ENCODE data around the gene CHD8. TPM values are rescaled to one million over a fixed set of nuclear protein-coding genes. Genes with fewer than 3 reads are reported as not detected.

Gene CHD8
- total and polyA plus RNA-seq, 10 of the 15 experiments (the other 5 are each of a cell fraction or from before 2014, with no cell fraction given), result 20.2 to 79.5 (median 35.5) TPM

- under 1% methylated on average over 54 of the region's 54 CpGs for WGBS (ENCODE audit: insufficient coverage, insufficient replicate concordance, low lambda C conversion rate, missing lambda C conversion rate)
- intact Hi-C loops (cut with micrococcal nuclease; ENCODE audit: unreplicated experiment), result loop anchor here (2.0 to 10.0 kb wide), 2 partner anchors 73 to 119 kb away; partner anchors contain the start of genes CHD8 and HNRNPC
- in situ Hi-C loops (cut with MboI), result no loop called here
- ChIA-PET SMC1A (ENCODE audit: uncharacterized antibody, unreplicated experiment) (interaction anchor here (1.0 to 1.5 kb wide), 4 partner anchors 53 to 116 kb away, joined by 3 to 5 read pairs (median 4); no protein-coding TSS in a partner anchor), RAD21 (ENCODE audit: unreplicated experiment) (interaction anchor here (0.6 to 1.3 kb wide), 4 partner anchors 53 to 169 kb away, joined by 3 to 8 read pairs (median 4); partner anchors contain the start of gene CHD8), CTCF (interaction anchor here (0.6 to 1.7 kb wide), 4 partner anchors 11 to 169 kb away, joined by 3 to 6 read pairs (median 4); partner anchors contain the start of gene CHD8), POLR2A (interaction anchor here (0.9 to 1.0 kb wide), 2 partner anchors 31 to 53 kb away, joined by 3 to 4 read pairs; no protein-coding TSS in a partner anchor)
- peak; percentile 91 for ATAC-seq
- Histone ChIP-seq H3K4me2 (ENCODE audit: control insufficient read depth, insufficient read depth) (peak within 1 kb of the TSS; percentile 81), H2AFZ (ENCODE audit: control insufficient read depth, low read depth, low read length) (peak within 1 kb of the TSS; percentile 94), H3K79me2 (ENCODE audit: control insufficient read depth, insufficient read depth, low read length) (peaks cover 49% of the 10 kb centered on the region), H3K4me3 (peak within 1 kb of the TSS; percentile 95), H3K4me1 (ENCODE audit: control insufficient read depth, insufficient read depth, low read length) (peaks cover 9% of the 10 kb centered on the region), H4K20me1 (ENCODE audit: control insufficient read depth, insufficient read depth) (no peaks in the 10 kb centered on the region), H3K36me3 (ENCODE audit: control insufficient read depth in 2 of 2, insufficient read depth in 2 of 2, low read length in 1 of 2) (peaks cover 2 to 14% of the 10 kb centered on the region in 2 experiments; a peak in 3 of 4 replicates), H3K9me3 (replicated peaks; ENCODE audit: control insufficient read depth, insufficient read depth, low read length) (no peaks in the 10 kb centered on the region; the same call in 2 of the 3 replicates), H3K9ac (ENCODE audit: control insufficient read depth, insufficient read depth, low read length) (peak within 1 kb of the TSS; percentile 99), H3K27ac (ENCODE audit: control insufficient read depth, insufficient read depth) (peak within 1 kb of the TSS; percentile 94), H3K27me3 (replicated peaks in 1 of 2; ENCODE audit: control insufficient read depth in 2 of 2, insufficient read depth in 2 of 2, low read length in 1 of 2) (no peaks in the 10 kb centered on the region)
- peak; percentile 92 for FAIRE-seq
- no TSS peak for BruUV-seq (replicated peaks)
- DNase-seq (ENCODE audit: low read depth, low spot score), result peak; percentile 71
- 0 out of 2 replicates have a peak, but pooled peaks have one; percentile 73 for TF ChIP-seq ZNF687 (IDR thresholded peaks at IDR 0.05)
- peak; percentile 62 for TF ChIP-seq SREBF1 (IDR thresholded peaks at IDR 0.05; ENCODE audit: low read length)
- TF ChIP-seq ZNF622 (IDR thresholded peaks at IDR 0.05), result no peak
- TF ChIP-seq EGR1 (IDR thresholded peaks at IDR 0.05; ENCODE audit: borderline replicate concordance in 1 of 2, low read depth in 2 of 2, low read length in 2 of 2), result peak in 1 of 2 experiments; percentile 46; a peak in 1 of 3 replicates
- no peak for TF ChIP-seq NFYB (IDR thresholded peaks at IDR 0.05; ENCODE audit: insufficient read depth, low read depth, low read length)
- no peak; the same call in none of the 2 replicates for TF ChIP-seq YY1 (IDR thresholded peaks at IDR 0.05; ENCODE audit: low read depth, low read length)
- no peak for TF ChIP-seq CTCF (IDR thresholded peaks at IDR 0.05 in 2 of 3, conservative IDR thresholded peaks at IDR 0.05 in 1 of 3; ENCODE audit: control insufficient read depth in 2 of 3, extremely low read depth in 1 of 3, insufficient read depth in 1 of 3, low read depth in 3 of 3, low read length in 3 of 3)
- TF ChIP-seq YBX1 (IDR thresholded peaks at IDR 0.05), result no peak
- no peak for TF ChIP-seq RAD21 (IDR thresholded peaks at IDR 0.05; ENCODE audit: insufficient read depth, low read depth, low read length)
- TF ChIP-seq RCOR1 (conservative IDR thresholded peaks at IDR 0.05; ENCODE audit: low read depth, low read length), result no peak
- TF ChIP-seq POLR2AphosphoS2 (IDR thresholded peaks at IDR 0.05; ENCODE audit: low read depth, low read length), result peak; percentile 39; the same call in 1 of the 2 replicates
- peak; percentile 66 for TF ChIP-seq RELB (IDR thresholded peaks at IDR 0.05; ENCODE audit: low read depth)
- TF ChIP-seq ZNF274 (IDR thresholded peaks at IDR 0.05; ENCODE audit: insufficient read depth, insufficient read length), result no peak
- peak; percentile 58 for TF ChIP-seq ATF7 (IDR thresholded peaks at IDR 0.05; ENCODE audit: low read depth)
- peak; percentile 64 for TF ChIP-seq SREBF2 (IDR thresholded peaks at IDR 0.05; ENCODE audit: low read length)
These were observed 72.0 kb downstream of the CHD8 start, which contains the start of gene SUPT16H for GRCh38 chr14:21383848-21384493. Gene SUPT16H (minus strand): TSS chr14:21384019. CDS start chr14:21383927, 92 bp downstream.

All from GM12878 (cell line).